SK-N-SH (cell line): ENCODE measurements around the gene MARCHF10.

Experiments
- EP300 ChIP-seq, 2 experiments: IDR thresholded peaks; 2 replicates each; pipeline versions ENCODE4 v1.4.0 to v1.6.1; 2012; ENCODE audit warnings: borderline replicate concordance in 1 of 2, low read depth in 1 of 2, low read length in 1 of 2
- EZH2phosphoT487 ChIP-seq: fragments of 200-600 bp; sonication (generic); IDR thresholded peaks from 2 replicates; pipeline ENCODE4 v1.6.1; 2017; ENCODE audit warnings: low read depth, mixed run types, mild to moderate bottlenecking, antibody characterized with exemption, moderate library complexity, borderline replicate concordance
- GABPA ChIP-seq: IDR thresholded peaks from 2 replicates; pipeline ENCODE4 v1.4.0; 2012; ENCODE audit warnings: low read depth, mild to moderate bottlenecking
- MXI1 ChIP-seq: IDR thresholded peaks from 2 replicates; pipeline ENCODE4 v1.6.1; 2012; ENCODE audit warnings: mild to moderate bottlenecking, low read depth, low read length, improper control_type of control experiment
- POLR2AphosphoS5 ChIP-seq: IDR thresholded peaks from 2 replicates; pipeline ENCODE4 v1.6.1; 2012; ENCODE audit warnings: low read depth, low read length
- RCOR1 ChIP-seq: fragments of 150-350 bp; IDR thresholded peaks from 2 replicates; pipeline ENCODE4 v1.6.1; 2017; ENCODE audit warnings: antibody characterized with exemption, low read length
- RFX5 ChIP-seq: IDR thresholded peaks from 2 replicates; pipeline ENCODE4 v1.6.1; 2012; ENCODE audit warnings: mild to moderate bottlenecking, improper control_type of control experiment, low read length
- TCF12 ChIP-seq: IDR thresholded peaks from 2 replicates; pipeline ENCODE4 v1.4.0; 2012
- TF ChIP-seq, protein P1 (sequence below): fragments of 200-600 bp; sonication (generic); IDR thresholded peaks from 2 replicates; pipeline ENCODE4 v1.6.1; 2017; ENCODE audit warnings: antibody characterized with exemption, mild to moderate bottlenecking, moderate library complexity
- TF ChIP-seq, protein P2 (sequence below): IDR thresholded peaks from 2 replicates; pipeline ENCODE4 v1.4.0; 2012; ENCODE audit warnings: low read depth
- TF ChIP-seq, protein P3 (sequence below): IDR thresholded peaks from 2 replicates; pipeline ENCODE4; 2012
- TF ChIP-seq, protein P4 (sequence below): fragments of 150-350 bp; IDR thresholded peaks from 2 replicates; pipeline ENCODE4 v1.6.1; 2016; ENCODE audit warnings: mild to moderate bottlenecking, low read depth, low read length

DNA sequence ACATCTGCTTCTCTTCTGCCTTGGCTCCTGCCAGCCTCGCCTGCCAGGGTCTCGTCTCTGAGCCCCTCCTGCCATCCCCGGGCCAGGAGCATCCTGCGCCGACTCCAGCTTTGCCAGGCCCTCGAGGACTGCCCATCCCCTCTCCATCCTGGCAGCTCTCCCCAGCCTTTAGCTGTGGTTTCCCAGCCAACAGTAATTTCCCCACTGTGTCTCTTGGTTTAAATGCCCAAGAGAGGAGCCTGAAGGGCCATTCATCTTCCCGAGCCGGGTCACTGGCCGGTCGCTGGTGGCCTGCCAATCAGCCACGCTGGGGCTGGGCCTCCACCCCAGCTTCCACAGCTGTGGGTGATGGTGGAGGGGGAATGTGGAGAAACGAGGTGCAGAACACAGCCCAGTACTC lies 132.9 kb downstream of the MARCHF10 start:
- TF ChIP-seq TCF12 (no peak), EP300 (IDR thresholded peaks at IDR 0.05; ENCODE audit: borderline replicate concordance in 1 of 2, low read depth in 1 of 2, low read length in 1 of 2) (no peak), RCOR1 (no peak), RFX5 (no peak), GABPA (no peak), POLR2AphosphoS5 (no peak), EZH2phosphoT487 (no peak), MXI1 (no peak)
- TF ChIP-seq, protein P1, sequence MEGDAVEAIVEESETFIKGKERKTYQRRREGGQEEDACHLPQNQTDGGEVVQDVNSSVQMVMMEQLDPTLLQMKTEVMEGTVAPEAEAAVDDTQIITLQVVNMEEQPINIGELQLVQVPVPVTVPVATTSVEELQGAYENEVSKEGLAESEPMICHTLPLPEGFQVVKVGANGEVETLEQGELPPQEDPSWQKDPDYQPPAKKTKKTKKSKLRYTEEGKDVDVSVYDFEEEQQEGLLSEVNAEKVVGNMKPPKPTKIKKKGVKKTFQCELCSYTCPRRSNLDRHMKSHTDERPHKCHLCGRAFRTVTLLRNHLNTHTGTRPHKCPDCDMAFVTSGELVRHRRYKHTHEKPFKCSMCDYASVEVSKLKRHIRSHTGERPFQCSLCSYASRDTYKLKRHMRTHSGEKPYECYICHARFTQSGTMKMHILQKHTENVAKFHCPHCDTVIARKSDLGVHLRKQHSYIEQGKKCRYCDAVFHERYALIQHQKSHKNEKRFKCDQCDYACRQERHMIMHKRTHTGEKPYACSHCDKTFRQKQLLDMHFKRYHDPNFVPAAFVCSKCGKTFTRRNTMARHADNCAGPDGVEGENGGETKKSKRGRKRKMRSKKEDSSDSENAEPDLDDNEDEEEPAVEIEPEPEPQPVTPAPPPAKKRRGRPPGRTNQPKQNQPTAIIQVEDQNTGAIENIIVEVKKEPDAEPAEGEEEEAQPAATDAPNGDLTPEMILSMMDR: no peak
- TF ChIP-seq, protein P2, sequence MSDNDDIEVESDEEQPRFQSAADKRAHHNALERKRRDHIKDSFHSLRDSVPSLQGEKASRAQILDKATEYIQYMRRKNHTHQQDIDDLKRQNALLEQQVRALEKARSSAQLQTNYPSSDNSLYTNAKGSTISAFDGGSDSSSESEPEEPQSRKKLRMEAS: no peak
- TF ChIP-seq, protein P3, sequence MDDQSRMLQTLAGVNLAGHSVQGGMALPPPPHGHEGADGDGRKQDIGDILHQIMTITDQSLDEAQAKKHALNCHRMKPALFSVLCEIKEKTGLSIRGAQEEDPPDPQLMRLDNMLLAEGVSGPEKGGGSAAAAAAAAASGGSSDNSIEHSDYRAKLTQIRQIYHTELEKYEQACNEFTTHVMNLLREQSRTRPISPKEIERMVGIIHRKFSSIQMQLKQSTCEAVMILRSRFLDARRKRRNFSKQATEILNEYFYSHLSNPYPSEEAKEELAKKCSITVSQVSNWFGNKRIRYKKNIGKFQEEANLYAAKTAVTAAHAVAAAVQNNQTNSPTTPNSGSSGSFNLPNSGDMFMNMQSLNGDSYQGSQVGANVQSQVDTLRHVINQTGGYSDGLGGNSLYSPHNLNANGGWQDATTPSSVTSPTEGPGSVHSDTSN: no peak
- TF ChIP-seq, protein P4, sequence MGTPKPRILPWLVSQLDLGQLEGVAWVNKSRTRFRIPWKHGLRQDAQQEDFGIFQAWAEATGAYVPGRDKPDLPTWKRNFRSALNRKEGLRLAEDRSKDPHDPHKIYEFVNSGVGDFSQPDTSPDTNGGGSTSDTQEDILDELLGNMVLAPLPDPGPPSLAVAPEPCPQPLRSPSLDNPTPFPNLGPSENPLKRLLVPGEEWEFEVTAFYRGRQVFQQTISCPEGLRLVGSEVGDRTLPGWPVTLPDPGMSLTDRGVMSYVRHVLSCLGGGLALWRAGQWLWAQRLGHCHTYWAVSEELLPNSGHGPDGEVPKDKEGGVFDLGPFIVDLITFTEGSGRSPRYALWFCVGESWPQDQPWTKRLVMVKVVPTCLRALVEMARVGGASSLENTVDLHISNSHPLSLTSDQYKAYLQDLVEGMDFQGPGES: no peak
